K562 (cell line): Measurements from ENCODE around the gene C10orf105. TPM values are rescaled to one million over a fixed set of nuclear protein-coding genes. Genes with fewer than 3 reads are reported as not detected.
A peak's percentile ranks its signal among the peaks of the same experiment; 100 is the strongest.

Source experiments
- ATAC-seq: fragments of 200-7000 bp; cut with Tn5 transposase; 3 replicates; pipeline ENCODE4 v1.9.1; 2020; ENCODE audit warnings: moderate library complexity
- BruUV-seq: library from RNA; stranded (reverse); fragments of 400-500 nt; replicated peaks from 2 replicates; lab custom pipeline; 2021; lab: Mats Ljungman, UMichigan
- CTCF ChIA-PET: fragments of 300-600 bp; formaldehyde crosslinking; extraction: SDS; loops from one replicate; lab custom pipeline; 2021; ENCODE audit warnings: low intra/inter-chr PET ratio; lab: Yijun Ruan, JAX
- POLR2A ChIA-PET: fragments of 300-600, 350-650 bp; sonication (Branson Sonifier 250); formaldehyde crosslinking; extraction: SDS; loops from one replicate; lab custom pipeline; 2021; ENCODE audit warnings: antibody characterized with exemption, inconsistent platforms; lab: Yijun Ruan, JAX
- DNase-seq, 4 experiments: peaks; one replicate each; pipeline versions ENCODE4 v3.0.0 to v3.0.0-alpha.2; 2011 to 2018; ENCODE audit warnings: low spot score in 3 of 4, mixed read lengths in 3 of 4; ENCODE audit errors: extremely low read depth in 1 of 4
- FAIRE-seq: peaks from 2 replicates; lab custom pipeline; 2011; peaks lifted over from hg19 to GRCh38; lab: Jason Lieb, UNC
- H2AFZ ChIP-seq: 2 replicates; pipeline ENCODE4 v1.6.0; 2011; ENCODE audit warnings: low read depth, low read length, control low read depth, inconsistent platforms
- H3K27ac ChIP-seq: fragments of 200-600 bp; 3 replicates; pipeline ENCODE4 v1.8.0; 2011; ENCODE audit warnings: low read depth, mild to moderate bottlenecking, control low read depth, inconsistent platforms, low read length, moderate library complexity, mixed read lengths; ENCODE audit errors: extremely low read depth
- H3K27me3 ChIP-seq, 2 experiments: fragments of 300-600 bp in 1 of 2; 2 replicates in 1 of 2; 3 replicates in 1 of 2; pipeline versions ENCODE4 v1.6.0 to v1.8.0; 2011; ENCODE audit warnings: inconsistent platforms in 2 of 2, low read length in 2 of 2, mild to moderate bottlenecking in 1 of 2, mixed read lengths in 1 of 2, moderate library complexity in 1 of 2; ENCODE audit not compliant: control insufficient read depth in 2 of 2, insufficient read depth in 2 of 2
- H3K36me3 ChIP-seq: fragments of 300-600 bp; 3 replicates; pipeline ENCODE4 v1.8.0; 2011; ENCODE audit warnings: mild to moderate bottlenecking, low read length, inconsistent platforms; ENCODE audit not compliant: control insufficient read depth, insufficient read depth
- H3K4me1 ChIP-seq, 2 experiments: fragments of 200-600 bp in 1 of 2; replicated peaks in 1 of 2; 2 replicates in 1 of 2; 3 replicates in 1 of 2; pipeline versions ENCODE4 v1.5.1 to v1.8.0; 2011; ENCODE audit warnings: inconsistent platforms in 2 of 2, low read length in 2 of 2, mild to moderate bottlenecking in 1 of 2, mixed read lengths in 1 of 2, moderate library complexity in 1 of 2; ENCODE audit not compliant: control insufficient read depth in 2 of 2, insufficient read depth in 2 of 2
- H3K4me2 ChIP-seq: 2 replicates; pipeline ENCODE4 v1.6.1; 2011; ENCODE audit warnings: low read length, control low read depth, inconsistent platforms, mixed read lengths; ENCODE audit not compliant: insufficient read depth
- H3K4me3 ChIP-seq: fragments of 200-600 bp; sonication (generic), shearing (Covaris generic); 2 replicates; pipeline ENCODE4 v1.5.1; 2016; ENCODE audit warnings: control low read depth, inconsistent platforms
- H3K79me2 ChIP-seq: fragments of 200-600 bp; 3 replicates; pipeline ENCODE4 v1.8.0; 2011; ENCODE audit warnings: low read length, inconsistent platforms; ENCODE audit not compliant: control insufficient read depth, insufficient read depth
- H3K9ac ChIP-seq, 2 experiments: 2 replicates each; pipeline versions ENCODE4 v1.6.0 to v1.6.1; 2011; ENCODE audit warnings: low read depth in 2 of 2, low read length in 2 of 2, control low read depth in 1 of 2, inconsistent platforms in 1 of 2, mild to moderate bottlenecking in 1 of 2, mixed read lengths in 1 of 2; ENCODE audit not compliant: insufficient read depth in 1 of 2
- H3K9me1 ChIP-seq: one replicate; pipeline ENCODE4 v1.6.0; 2011; ENCODE audit warnings: inconsistent platforms, mild to moderate bottlenecking, low read length, moderate library complexity; ENCODE audit not compliant: control insufficient read depth, insufficient read depth
- H3K9me3 ChIP-seq: replicated peaks from 2 replicates; pipeline ENCODE4 v1.5.1; 2011; ENCODE audit warnings: low read depth, low read length, inconsistent platforms; ENCODE audit not compliant: control insufficient read depth, insufficient read depth
- H4K20me1 ChIP-seq: replicated peaks from 2 replicates; pipeline ENCODE4 v1.6.1; 2011; ENCODE audit warnings: low read length, inconsistent platforms, mixed read lengths; ENCODE audit not compliant: control insufficient read depth, insufficient read depth
- CHD4 ChIP-seq: fragments of 200-600 bp; sonication (generic); IDR thresholded peaks from 3 replicates; pipeline ENCODE4 v1.6.1; 2012; ENCODE audit warnings: low read depth, mild to moderate bottlenecking, mixed read lengths, low read length, inconsistent platforms; ENCODE audit not compliant: insufficient read depth, insufficient replicate concordance, poor library complexity, severe bottlenecking
- CREM ChIP-seq: IDR thresholded peaks from 2 replicates; pipeline ENCODE4 v1.6.1; 2014; ENCODE audit warnings: antibody characterized with exemption, low read depth
- ELF4 ChIP-seq: fragments of 450-650 bp; formaldehyde crosslinking; IDR thresholded peaks from 2 replicates; pipeline ENCODE4 v1.4.0; 2022; ENCODE audit warnings: missing genetic modification characterization
- GMEB1 ChIP-seq: fragments of 250-450 bp; sonication (Bioruptor Pico); IDR thresholded peaks from 2 replicates; pipeline ENCODE4 v1.4.0; 2020; ENCODE audit warnings: mild to moderate bottlenecking
- MIER1 ChIP-seq: fragments of 450-650 bp; IDR thresholded peaks from 2 replicates; pipeline ENCODE4 v1.6.1; 2016; ENCODE audit warnings: antibody characterized with exemption, mild to moderate bottlenecking, low read depth
- PCBP1 ChIP-seq: fragments of 200-400 bp; formaldehyde crosslinking; IDR thresholded peaks from 2 replicates; pipeline ENCODE4 v1.6.1; 2018; ENCODE audit warnings: mild to moderate bottlenecking, low read depth, low read length; ENCODE audit not compliant: poor library complexity, severe bottlenecking
- SMARCA4 ChIP-seq: fragments of 450-650 bp; IDR thresholded peaks from 2 replicates; pipeline ENCODE4 v1.6.1; 2016
- STAT5A ChIP-seq: IDR thresholded peaks from 2 replicates; pipeline ENCODE4 v1.6.1; 2012; ENCODE audit warnings: low read length, inconsistent platforms, borderline replicate concordance
- ZKSCAN3 ChIP-seq: fragments of 250-450 bp; sonication (Bioruptor Pico); IDR thresholded peaks from 2 replicates; pipeline ENCODE4 v1.4.0; 2020
- ZNF175 ChIP-seq: fragments of 200-800 bp; sonication (Bioruptor generic); IDR thresholded peaks from 2 replicates; pipeline ENCODE4 v1.6.1; 2016; ENCODE audit warnings: low read depth, mild to moderate bottlenecking, missing genetic modification characterization, missing compliant biosample characterization
- ZNF263 ChIP-seq: sonication (generic); formaldehyde crosslinking; IDR thresholded peaks from 2 replicates; pipeline ENCODE4 v1.8.0; 2022; ENCODE audit warnings: mild to moderate bottlenecking, missing genetic modification reagents, borderline replicate concordance
- WGBS: fragments of 100-300 bp; shearing (Covaris generic); methylation state at CpG from one replicate; pipeline ENCODE4 v1.1.6; 2016; ENCODE audit warnings: low coverage, mixed read lengths; ENCODE audit not compliant: insufficient coverage; ENCODE audit errors: missing lambda C conversion rate; 5-methylcytosine and 5-hydroxymethylcytosine counted together
- in situ Hi-C: fragments of 300-500 bp; cut with MboI; formaldehyde crosslinking; loops from 4 replicates; pipeline ENCODE4 v1.15.0; 2018; ENCODE audit warnings: inconsistent platforms, mixed read lengths
- intact Hi-C: fragments of 100-400 bp; cut with micrococcal nuclease; formaldehyde crosslinking; loops from 2 replicates; pipeline ENCODE4 v1.14.2; 2022
- polyA plus RNA-seq, 8 experiments: library from polyadenylated mRNA; depleted of rRNA in 4 of 8; stranded (reverse) in 5 of 8; unstranded in 3 of 8; fragments of >200 nt; fragmentation: Nextera tagmentation in 2 of 8; fragmentation: Illumina TruSeq in 1 of 8; extraction: Ambion mirVana in 2 of 8; extraction: Trizol in 1 of 8; gene quantifications; 2 replicates each; pipeline versions ENCODE4 v1.2.1 to v1.2.3, GENCODE V29; 2011 to 2014; ENCODE audit warnings: inconsistent platforms in 1 of 8, missing spikeins in 1 of 8
- total RNA-seq, 7 experiments: library from RNA; depleted of rRNA in 6 of 7; stranded (reverse); fragments of >200 nt in 6 of 7; fragmentation: Illumina TruSeq in 2 of 7; extraction: Trizol in 2 of 7; gene quantifications; 2 replicates each; pipeline versions ENCODE4 v1.2.1 to v1.2.3, GENCODE V29; 2011 to 2021; ENCODE audit warnings: low replicate concordance in 1 of 7
- TF ChIP-seq, protein P1 (sequence below): fragments of 450-650 bp; IDR thresholded peaks from 2 replicates; pipeline ENCODE4 v1.6.1; 2014; ENCODE audit warnings: low read depth, mild to moderate bottlenecking, moderate library complexity, borderline replicate concordance
- TF ChIP-seq, protein P2 (sequence below): fragments of 250-450 bp; sonication (Bioruptor Pico); IDR thresholded peaks from 2 replicates; pipeline ENCODE4 v1.8.0; 2021; ENCODE audit warnings: mild to moderate bottlenecking, moderate library complexity
- TF ChIP-seq, protein P3 (sequence below): fragments of 450-650 bp; conservative IDR thresholded peaks from 2 replicates; pipeline ENCODE4 v1.6.1; 2016; ENCODE audit warnings: missing genetic modification characterization, low read depth, mild to moderate bottlenecking, missing compliant biosample characterization, moderate library complexity

The C10orf105 gene
- total and polyA plus RNA-seq, 9 of the 15 experiments (the other 6 are each of a cell fraction or from before 2014, with no cell fraction given), result 0.03 to 0.25 (median 0.04) TPM; not detected in 3

GRCh38 chr10:71696628-71697326, 22.8 kb downstream of the C10orf105 start:
- POLR2A ChIA-PET, result interaction anchor here (0.7 to 1.0 kb wide), 3 partner anchors 9 to 126 kb away, joined by 3 to 6 read pairs (median 4); partner anchors contain the start of gene VSIR
- in situ Hi-C loops, result no loop called here
- Histone ChIP-seq H3K4me3 (no peak overlapping the region), H3K36me3 (no peaks in the 10 kb centered on the region), H2AFZ (peak overlapping the region; percentile 71), H3K4me2 (no peak overlapping the region), H3K9ac (no peak overlapping the region), H3K9me1 (no peaks in the 10 kb centered on the region), H3K27ac (no peak overlapping the region), H3K9me3 (0 out of 2 replicates have a peak, but pooled peaks cover under 1% of the 10 kb centered on the region), H3K79me2 (no peaks in the 10 kb centered on the region), H4K20me1 (no peaks in the 10 kb centered on the region), H3K27me3 (no peaks in the 10 kb centered on the region), H3K4me1 (peaks cover 13 to 51% of the 10 kb centered on the region in 2 experiments)
- WGBS, result 33% methylated on average over 10 of the region's 10 CpGs
- intact Hi-C loops, result loop anchor here (5.0 kb wide), 4 partner anchors 59 to 314 kb away; no protein-coding TSS in a partner anchor
- peak; percentile 94 for ATAC-seq
- peak; percentile 86 for FAIRE-seq
- BruUV-seq, result no TSS peak
- CTCF ChIA-PET, result interaction anchor here (0.6 to 1.3 kb wide), 3 partner anchors 110 to 383 kb away, joined by 3 to 5 read pairs (median 5); no protein-coding TSS in a partner anchor
- peak; percentile 86 to 92 (median 90) for DNase-seq
- TF ChIP-seq ZNF175 (CRISPR knock-in tag) (no peak), ELF4 (no peak), PCBP1 (no peak), SMARCA4 (0 out of 2 replicates have a peak, but pooled peaks have one; percentile 53), MIER1 (no peak), ZKSCAN3 (CRISPR knock-in tag) (no peak), STAT5A (no peak), CHD4 (no peak), CREM (peak; percentile 35; the same call in 1 of the 2 replicates), ZNF263 (CRISPR knock-in tag) (peak; percentile 70; the same call in 1 of the 2 replicates), GMEB1 (no peak)
- TF ChIP-seq, protein P1, sequence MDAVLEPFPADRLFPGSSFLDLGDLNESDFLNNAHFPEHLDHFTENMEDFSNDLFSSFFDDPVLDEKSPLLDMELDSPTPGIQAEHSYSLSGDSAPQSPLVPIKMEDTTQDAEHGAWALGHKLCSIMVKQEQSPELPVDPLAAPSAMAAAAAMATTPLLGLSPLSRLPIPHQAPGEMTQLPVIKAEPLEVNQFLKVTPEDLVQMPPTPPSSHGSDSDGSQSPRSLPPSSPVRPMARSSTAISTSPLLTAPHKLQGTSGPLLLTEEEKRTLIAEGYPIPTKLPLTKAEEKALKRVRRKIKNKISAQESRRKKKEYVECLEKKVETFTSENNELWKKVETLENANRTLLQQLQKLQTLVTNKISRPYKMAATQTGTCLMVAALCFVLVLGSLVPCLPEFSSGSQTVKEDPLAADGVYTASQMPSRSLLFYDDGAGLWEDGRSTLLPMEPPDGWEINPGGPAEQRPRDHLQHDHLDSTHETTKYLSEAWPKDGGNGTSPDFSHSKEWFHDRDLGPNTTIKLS, result no peak
- TF ChIP-seq, protein P2, sequence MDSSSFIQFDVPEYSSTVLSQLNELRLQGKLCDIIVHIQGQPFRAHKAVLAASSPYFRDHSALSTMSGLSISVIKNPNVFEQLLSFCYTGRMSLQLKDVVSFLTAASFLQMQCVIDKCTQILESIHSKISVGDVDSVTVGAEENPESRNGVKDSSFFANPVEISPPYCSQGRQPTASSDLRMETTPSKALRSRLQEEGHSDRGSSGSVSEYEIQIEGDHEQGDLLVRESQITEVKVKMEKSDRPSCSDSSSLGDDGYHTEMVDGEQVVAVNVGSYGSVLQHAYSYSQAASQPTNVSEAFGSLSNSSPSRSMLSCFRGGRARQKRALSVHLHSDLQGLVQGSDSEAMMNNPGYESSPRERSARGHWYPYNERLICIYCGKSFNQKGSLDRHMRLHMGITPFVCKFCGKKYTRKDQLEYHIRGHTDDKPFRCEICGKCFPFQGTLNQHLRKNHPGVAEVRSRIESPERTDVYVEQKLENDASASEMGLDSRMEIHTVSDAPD (CRISPR knock-in tag), result no peak
- TF ChIP-seq, protein P3, sequence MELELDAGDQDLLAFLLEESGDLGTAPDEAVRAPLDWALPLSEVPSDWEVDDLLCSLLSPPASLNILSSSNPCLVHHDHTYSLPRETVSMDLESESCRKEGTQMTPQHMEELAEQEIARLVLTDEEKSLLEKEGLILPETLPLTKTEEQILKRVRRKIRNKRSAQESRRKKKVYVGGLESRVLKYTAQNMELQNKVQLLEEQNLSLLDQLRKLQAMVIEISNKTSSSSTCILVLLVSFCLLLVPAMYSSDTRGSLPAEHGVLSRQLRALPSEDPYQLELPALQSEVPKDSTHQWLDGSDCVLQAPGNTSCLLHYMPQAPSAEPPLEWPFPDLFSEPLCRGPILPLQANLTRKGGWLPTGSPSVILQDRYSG (tag), result no peak
